Chondrocyte (in vitro differentiated cells): ENCODE measurements around the gene EMP1. TPM values are rescaled to one million over a fixed set of nuclear protein-coding genes. Genes with fewer than 3 reads are reported as not detected.
A peak's percentile ranks its signal among the peaks of the same experiment; 100 is the strongest.

Source experiments
- DNase-seq: peaks from one replicate; pipeline ENCODE4 v3.0.0; 2021; ENCODE audit warnings: mixed read lengths, low spot score
- H3K27ac Mint-ChIP-seq: one replicate; pipeline ENCODE4 v1.8.0; 2021; ENCODE audit warnings: mild to moderate bottlenecking, moderate library complexity, mixed read lengths; ENCODE audit not compliant: unreplicated experiment
- H3K27me3 Mint-ChIP-seq: 2 replicates; pipeline ENCODE4 v1.8.0; 2021; ENCODE audit warnings: low read depth, mixed read lengths
- H3K36me3 Mint-ChIP-seq: 2 replicates; pipeline ENCODE4 v1.8.0; 2021; ENCODE audit warnings: low read depth, mixed read lengths
- H3K4me1 Mint-ChIP-seq: 2 replicates; pipeline ENCODE4 v1.8.0; 2021; ENCODE audit warnings: low read depth, mild to moderate bottlenecking, mixed read lengths
- H3K4me3 Mint-ChIP-seq: one replicate; pipeline ENCODE4 v1.8.0; 2021; ENCODE audit warnings: mild to moderate bottlenecking, moderate library complexity, mixed read lengths; ENCODE audit not compliant: unreplicated experiment
- H3K9me3 Mint-ChIP-seq: 2 replicates; pipeline ENCODE4 v1.8.0; 2021; ENCODE audit warnings: low read depth, mixed read lengths
- total RNA-seq: library from RNA; stranded (reverse); gene quantifications from 3 replicates; pipeline ENCODE4 v1.2.1, GENCODE V29; 2021
- TF ChIP-seq, protein P1 (sequence below): fragments of 200-600 bp; sonication (generic); IDR thresholded peaks from 2 replicates; pipeline ENCODE4 v1.5.0; 2021; ENCODE audit warnings: antibody characterized with exemption, mild to moderate bottlenecking, moderate library complexity

Gene EMP1
- total RNA-seq, 1 donor from 2014 or later, result 35.7 TPM

DNA sequence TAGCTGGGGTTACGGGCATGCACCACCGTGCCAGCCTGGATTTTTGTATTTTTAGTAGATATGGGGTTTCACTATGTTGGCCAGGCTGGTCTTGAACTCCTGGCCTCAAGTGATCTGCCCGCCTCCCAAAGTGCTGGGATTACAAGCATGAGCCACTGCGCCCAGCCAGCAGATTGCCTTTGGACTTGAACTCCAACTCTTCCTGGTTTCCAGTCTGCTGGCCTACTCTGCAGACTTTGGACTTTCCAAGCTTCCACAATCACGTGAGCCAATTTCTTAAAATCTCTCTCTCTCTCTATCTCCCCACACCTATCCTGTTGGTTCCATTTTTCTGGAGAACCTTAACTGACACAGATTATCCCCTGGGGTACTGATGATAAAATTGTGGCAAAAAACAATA, 55.0 kb downstream of the EMP1 start:
- Mint-ChIP-seq H3K27ac (no peak overlapping the region), H3K4me1 (peaks cover 7% of the 10 kb centered on the region), H3K27me3 (peaks cover 6% of the 10 kb centered on the region), H3K4me3 (no peak overlapping the region), H3K9me3 (no peaks in the 10 kb centered on the region), H3K36me3 (no peaks in the 10 kb centered on the region)
- no peak for DNase-seq
- TF ChIP-seq, protein P1, sequence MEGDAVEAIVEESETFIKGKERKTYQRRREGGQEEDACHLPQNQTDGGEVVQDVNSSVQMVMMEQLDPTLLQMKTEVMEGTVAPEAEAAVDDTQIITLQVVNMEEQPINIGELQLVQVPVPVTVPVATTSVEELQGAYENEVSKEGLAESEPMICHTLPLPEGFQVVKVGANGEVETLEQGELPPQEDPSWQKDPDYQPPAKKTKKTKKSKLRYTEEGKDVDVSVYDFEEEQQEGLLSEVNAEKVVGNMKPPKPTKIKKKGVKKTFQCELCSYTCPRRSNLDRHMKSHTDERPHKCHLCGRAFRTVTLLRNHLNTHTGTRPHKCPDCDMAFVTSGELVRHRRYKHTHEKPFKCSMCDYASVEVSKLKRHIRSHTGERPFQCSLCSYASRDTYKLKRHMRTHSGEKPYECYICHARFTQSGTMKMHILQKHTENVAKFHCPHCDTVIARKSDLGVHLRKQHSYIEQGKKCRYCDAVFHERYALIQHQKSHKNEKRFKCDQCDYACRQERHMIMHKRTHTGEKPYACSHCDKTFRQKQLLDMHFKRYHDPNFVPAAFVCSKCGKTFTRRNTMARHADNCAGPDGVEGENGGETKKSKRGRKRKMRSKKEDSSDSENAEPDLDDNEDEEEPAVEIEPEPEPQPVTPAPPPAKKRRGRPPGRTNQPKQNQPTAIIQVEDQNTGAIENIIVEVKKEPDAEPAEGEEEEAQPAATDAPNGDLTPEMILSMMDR, result no peak

DNA sequence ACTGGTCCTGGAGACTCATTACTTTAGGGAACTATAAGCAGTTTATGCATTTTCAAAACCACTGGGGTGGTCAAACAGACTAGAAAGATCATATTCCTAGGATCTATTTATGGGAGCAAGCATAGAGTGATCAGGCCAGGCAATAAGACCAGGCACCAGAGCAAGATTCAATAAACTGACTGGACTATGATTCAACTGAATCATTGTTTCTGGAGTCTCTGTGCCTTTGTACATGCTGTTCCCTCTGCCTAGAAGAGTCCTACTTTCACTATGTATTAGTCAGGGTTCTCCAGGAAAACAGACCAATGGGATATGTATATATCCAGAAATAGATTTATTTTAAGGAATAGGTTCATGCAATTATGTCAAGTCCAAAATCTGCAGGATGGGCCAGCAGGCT, 55.5 kb downstream of the EMP1 start:
- H3K36me3 Mint-ChIP-seq, result no peaks in the 10 kb centered on the region
- TF ChIP-seq, protein P1, result no peak
- no peaks in the 10 kb centered on the region for H3K9me3 Mint-ChIP-seq
- peaks cover 6% of the 10 kb centered on the region for H3K27me3 Mint-ChIP-seq
- no peak overlapping the region for H3K27ac Mint-ChIP-seq
- peaks cover 7% of the 10 kb centered on the region for H3K4me1 Mint-ChIP-seq
- H3K4me3 Mint-ChIP-seq, result no peak overlapping the region
- no peak for DNase-seq

DNA sequence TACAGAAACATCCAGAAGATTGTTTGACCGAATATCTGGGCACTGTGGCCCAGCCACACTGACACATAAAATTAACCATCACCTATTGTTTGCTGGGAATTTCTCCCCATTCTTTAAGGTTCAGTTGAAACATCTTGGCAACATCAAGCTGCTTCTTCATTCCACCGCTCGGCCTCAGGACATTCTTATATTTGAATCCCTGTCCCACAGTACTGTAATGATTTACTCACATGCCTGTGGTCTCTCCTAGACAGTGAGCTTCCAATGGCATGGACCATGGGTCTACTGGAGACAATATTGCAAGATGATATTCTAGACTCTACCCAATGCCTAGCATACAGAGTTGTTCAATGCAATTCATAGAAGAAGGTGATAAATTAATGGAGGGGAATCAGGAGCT, 56.1 kb downstream of the EMP1 start:
- TF ChIP-seq, protein P1, result no peak
- peaks cover 6% of the 10 kb centered on the region for H3K27me3 Mint-ChIP-seq
- H3K4me1 Mint-ChIP-seq, result peaks cover 7% of the 10 kb centered on the region
- H3K27ac Mint-ChIP-seq, result no peak overlapping the region
- no peaks in the 10 kb centered on the region for H3K36me3 Mint-ChIP-seq
- no peaks in the 10 kb centered on the region for H3K9me3 Mint-ChIP-seq
- no peak overlapping the region for H3K4me3 Mint-ChIP-seq
- no peak for DNase-seq

DNA sequence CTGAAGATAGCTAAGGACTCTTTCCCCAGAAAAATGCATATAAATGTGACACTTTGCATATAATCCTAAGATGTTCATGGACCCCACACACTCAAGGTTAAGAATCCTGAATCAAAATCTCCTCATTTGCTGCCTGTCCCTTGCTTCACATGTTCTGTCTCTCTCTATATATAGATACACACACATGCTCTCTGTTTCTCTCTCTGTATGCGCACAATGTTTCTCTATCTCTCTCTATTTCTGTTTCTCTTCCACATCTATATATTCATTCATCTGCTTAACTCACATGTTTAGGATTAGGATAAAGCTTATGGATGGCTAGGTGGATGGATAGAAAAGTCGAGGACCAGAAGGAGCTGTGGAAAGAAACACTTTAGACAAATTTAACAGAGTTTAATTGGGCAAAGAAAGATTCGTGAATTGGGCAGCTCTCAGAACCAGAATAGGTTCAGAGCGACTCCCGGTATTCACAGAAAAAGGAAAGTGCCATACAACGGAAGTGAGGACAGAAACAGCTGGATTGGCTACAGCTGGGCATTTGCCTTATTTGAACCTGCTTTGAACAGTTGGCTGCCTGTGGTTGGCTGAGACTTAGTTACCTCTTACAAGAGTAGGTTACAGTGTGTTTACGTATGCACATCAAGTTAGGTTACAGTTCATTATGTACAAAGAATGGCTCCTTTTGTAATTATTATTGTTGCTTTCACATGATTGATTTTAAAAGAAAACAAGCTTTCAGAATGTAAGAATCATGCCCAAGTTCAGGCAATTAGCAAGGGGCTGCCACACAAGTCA, 57.6 kb downstream of the EMP1 start:
- no peak for DNase-seq
- Mint-ChIP-seq H3K27ac (no peak overlapping the region), H3K4me1 (peaks cover 7% of the 10 kb centered on the region), H3K36me3 (no peaks in the 10 kb centered on the region), H3K9me3 (no peaks in the 10 kb centered on the region), H3K27me3 (no peaks in the 10 kb centered on the region), H3K4me3 (no peak overlapping the region)
- TF ChIP-seq, protein P1, result no peak

DNA sequence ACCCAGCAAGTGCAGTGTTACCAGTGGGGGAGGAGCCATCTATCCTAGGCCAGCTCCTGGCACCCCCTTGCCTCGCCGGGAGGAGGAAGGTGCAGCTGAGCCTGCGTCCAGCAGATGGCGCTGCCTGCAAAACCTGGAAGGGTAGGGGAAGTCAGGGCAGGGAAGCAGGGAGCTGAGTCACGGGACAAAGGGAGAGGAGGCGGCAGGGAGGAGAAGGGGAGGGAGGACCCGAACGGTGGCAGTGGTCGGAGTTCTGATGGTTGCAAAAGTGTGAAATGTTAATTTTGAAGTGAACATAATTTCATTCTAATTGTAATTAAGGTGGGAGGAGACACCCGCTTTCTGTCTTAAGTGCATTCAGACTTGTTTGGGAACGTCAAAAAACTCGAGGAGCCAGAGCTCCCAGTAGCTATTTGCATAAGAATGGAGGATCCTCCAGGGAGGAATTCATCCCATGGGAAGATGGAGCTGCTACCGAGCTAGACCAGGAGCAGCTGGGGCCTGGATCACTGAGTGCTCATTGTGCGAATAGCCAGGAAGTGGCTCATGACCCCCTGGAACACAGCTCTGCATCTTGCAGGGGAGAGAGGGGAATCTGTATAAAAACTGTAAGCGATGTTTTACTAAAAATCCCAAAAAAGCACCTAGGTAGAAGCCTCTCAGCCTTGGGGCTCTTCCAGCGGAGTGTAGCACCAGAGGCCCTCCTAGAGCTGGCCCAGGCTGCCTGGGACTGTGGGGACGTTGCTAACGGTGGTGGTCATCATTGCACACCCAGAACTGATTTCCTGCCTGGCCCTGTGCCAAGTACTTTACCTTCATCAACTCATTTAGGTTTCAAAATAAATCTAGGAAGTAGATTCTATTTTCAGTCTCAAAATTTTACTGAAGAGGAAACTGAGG, 59.5 kb downstream of the EMP1 start:
- H3K4me1 Mint-ChIP-seq, result peaks cover 7% of the 10 kb centered on the region
- H3K4me3 Mint-ChIP-seq, result peak overlapping the region; percentile 79
- no peaks in the 10 kb centered on the region for H3K9me3 Mint-ChIP-seq
- TF ChIP-seq, protein P1, result peak; percentile 99
- no peaks in the 10 kb centered on the region for H3K27me3 Mint-ChIP-seq
- H3K36me3 Mint-ChIP-seq, result no peaks in the 10 kb centered on the region
- peak overlapping the region; percentile 53 for H3K27ac Mint-ChIP-seq
- DNase-seq, result peak; percentile 95
